HG03045 (cell line): ENCODE results near the gene EVC.
"Not testable (repeated sequence)": the region's sequence is repeated elsewhere in the genome, so short reads cannot be mapped to it uniquely, and the experiment has no call there.

Source experiments
- ATAC-seq: cut with Tn5 transposase; IDR thresholded peaks from one replicate; pipeline ENCODE4 v1.9.1; 2021; ENCODE audit warnings: mild to moderate bottlenecking, moderate library complexity; ENCODE audit not compliant: unreplicated experiment

EVC gene

GRCh38 chr4:5809216-5809776 lies 98.3 kb downstream of the EVC start:
- no peak for ATAC-seq

- ATAC-seq: no peak
Observed at GRCh38 chr4:5810151-5810550, 99.2 kb downstream of the EVC start.

GRCh38 chr4:5810770-5811430 lies 99.9 kb downstream of the EVC start:
- no peak for ATAC-seq

GRCh38 chr4:5812057-5812456 lies 101.1 kb downstream of the EVC start:
- not testable (repeated sequence) for ATAC-seq

GRCh38 chr4:5812506-5813229 lies 101.7 kb downstream of the EVC start:
- no peak for ATAC-seq

GRCh38 chr4:5813882-5814255 lies 102.9 kb downstream of the EVC start:
- ATAC-seq: no peak

- ATAC-seq: no peak
Observed at GRCh38 chr4:5814421-5814820, 103.4 kb downstream of the EVC start.

GRCh38 chr4:5815641-5816040 lies 104.6 kb downstream of the EVC start:
- no peak for ATAC-seq

- no peak for ATAC-seq
Observed at GRCh38 chr4:5816101-5816500, 105.1 kb downstream of the EVC start.

GRCh38 chr4:5816851-5817375 lies 105.9 kb downstream of the EVC start:
- no peak for ATAC-seq

- ATAC-seq: no peak
Observed at GRCh38 chr4:5821665-5822358, 110.8 kb downstream of the EVC start.

- ATAC-seq: no peak
Observed at GRCh38 chr4:5822619-5823018, 111.6 kb downstream of the EVC start.

- no peak for ATAC-seq
Observed at GRCh38 chr4:5823542-5824211, 112.7 kb downstream of the EVC start.

GRCh38 chr4:5824227-5824626 lies 113.2 kb downstream of the EVC start:
- ATAC-seq: no peak

GRCh38 chr4:5824635-5825034 lies 113.6 kb downstream of the EVC start:
- no peak for ATAC-seq

- no peak for ATAC-seq
Observed at GRCh38 chr4:5825321-5826041, 114.5 kb downstream of the EVC start.

- no peak for ATAC-seq
Observed at GRCh38 chr4:5826437-5827107, 115.6 kb downstream of the EVC start.

- no peak for ATAC-seq
Observed at GRCh38 chr4:5827108-5828004, 116.4 kb downstream of the EVC start.

GRCh38 chr4:5828005-5828391 lies 117.0 kb downstream of the EVC start:
- no peak for ATAC-seq
